H1 (cell line): ENCODE results near the gene MYO7B. TPM values are rescaled to one million over a fixed set of nuclear protein-coding genes. Genes with fewer than 3 reads are reported as not detected.

Experiments used
- CTCF ChIA-PET: fragments of 300-600 bp; sonication (Branson Sonifier 250); formaldehyde crosslinking; loops from one replicate; lab custom pipeline; 2021; ENCODE audit not compliant: partially characterized antibody; lab: Charles Lee
- POLR2A ChIA-PET: fragments of 300-600 bp; sonication (Branson Sonifier 250); formaldehyde crosslinking; loops from one replicate; lab custom pipeline; 2021; ENCODE audit warnings: inconsistent platforms; ENCODE audit not compliant: partially characterized antibody; lab: Charles Lee
- DNase-seq, 2 experiments: peaks; one replicate each; pipeline versions ENCODE4 v3.0.0 to v3.0.0-alpha.2; 2010 to 2022; ENCODE audit warnings: low spot score in 2 of 2, low read depth in 1 of 2, mixed read lengths in 1 of 2
- FAIRE-seq: peaks from 2 replicates; lab custom pipeline; 2011; peaks lifted over from hg19 to GRCh38; lab: Jason Lieb, UNC
- H2AFZ ChIP-seq: 2 replicates; pipeline ENCODE4 v1.8.1; 2012; ENCODE audit warnings: low read length, inconsistent platforms
- H2AK5ac ChIP-seq: 2 replicates; pipeline ENCODE4 v1.6.1; 2013; ENCODE audit warnings: low read depth, low read length
- H2BK120ac ChIP-seq: replicated peaks from 2 replicates; pipeline ENCODE3; 2013; ENCODE audit warnings: low read depth, low read length, inconsistent platforms
- H2BK12ac ChIP-seq: 2 replicates; pipeline ENCODE4 v1.6.1; 2013; ENCODE audit warnings: low read depth, low read length
- H2BK15ac ChIP-seq: 2 replicates; pipeline ENCODE4 v1.6.1; 2013; ENCODE audit warnings: low read length
- H2BK20ac ChIP-seq: 2 replicates; pipeline ENCODE4 v1.6.1; 2013; ENCODE audit warnings: low read length
- H2BK5ac ChIP-seq: 2 replicates; pipeline ENCODE4 v1.6.1; 2013; ENCODE audit warnings: low read depth, low read length
- H3K14ac ChIP-seq: 2 replicates; pipeline ENCODE4 v1.6.1; 2013; ENCODE audit warnings: inconsistent platforms; ENCODE audit not compliant: insufficient read length
- H3K18ac ChIP-seq: 2 replicates; pipeline ENCODE4 v1.6.1; 2013; ENCODE audit warnings: low read length; ENCODE audit errors: extremely low read depth
- H3K23ac ChIP-seq: 2 replicates; pipeline ENCODE4 v1.6.1; 2013; ENCODE audit warnings: inconsistent platforms; ENCODE audit not compliant: insufficient read length
- H3K23me2 ChIP-seq: 2 replicates; pipeline ENCODE4 v1.6.1; 2013; ENCODE audit warnings: low read depth, low read length
- H3K27ac ChIP-seq: 2 replicates; pipeline ENCODE4 v1.6.1; 2011; ENCODE audit warnings: low read depth, low read length, inconsistent platforms
- H3K27me3 ChIP-seq, 4 experiments: replicated peaks in 1 of 4; 1 replicate in 1 of 4; 2 replicates in 3 of 4; pipeline versions ENCODE4 v1.6.1 to v1.8.1; 2011 to 2013; ENCODE audit warnings: low read length in 3 of 4, mild to moderate bottlenecking in 3 of 4, inconsistent platforms in 2 of 4, mixed read lengths in 2 of 4, moderate library complexity in 1 of 4; ENCODE audit not compliant: control insufficient read depth in 3 of 4, insufficient read depth in 3 of 4; ENCODE audit errors: extremely low read depth in 1 of 4
- H3K36me3 ChIP-seq, 4 experiments: 2 replicates each; pipeline versions ENCODE4 v1.6.1 to v1.8.1; 2011 to 2013; ENCODE audit warnings: mild to moderate bottlenecking in 4 of 4, low read length in 3 of 4, moderate library complexity in 2 of 4, control low read depth in 1 of 4, inconsistent platforms in 1 of 4; ENCODE audit not compliant: insufficient read depth in 4 of 4, control insufficient read depth in 2 of 4
- H3K4ac ChIP-seq: replicated peaks from 2 replicates; pipeline ENCODE3; 2013; ENCODE audit warnings: low read length, low read depth, mixed read lengths, inconsistent platforms; ENCODE audit not compliant: insufficient read length
- H3K4me1 ChIP-seq, 4 experiments: replicated peaks in 1 of 4; 1 replicate in 1 of 4; 2 replicates in 3 of 4; pipeline versions ENCODE4 v1.6.1 to v1.8.1; 2011 to 2013; ENCODE audit warnings: low read length in 3 of 4, inconsistent platforms in 2 of 4, mixed read lengths in 1 of 4; ENCODE audit not compliant: insufficient read depth in 4 of 4, control insufficient read depth in 3 of 4
- H3K4me2 ChIP-seq, 2 experiments: 2 replicates each; pipeline versions ENCODE4 v1.6.1 to v1.8.1; 2011 to 2013; ENCODE audit warnings: low read depth in 2 of 2, low read length in 2 of 2, control low read depth in 1 of 2, inconsistent platforms in 1 of 2, mild to moderate bottlenecking in 1 of 2; ENCODE audit not compliant: insufficient read depth in 1 of 2
- H3K4me3 ChIP-seq, 4 experiments: fragments of 200-600, 300-600 bp in 1 of 4; sonication (generic), shearing (Covaris generic), sonication (Bioruptor Twin) in 1 of 4; 2 replicates each; pipeline versions ENCODE4 v1.5.1 to v1.8.1; 2011 to 2016; ENCODE audit warnings: low read length in 4 of 4, low read depth in 3 of 4, control low read depth in 2 of 4, inconsistent platforms in 2 of 4, mild to moderate bottlenecking in 2 of 4, mixed read lengths in 1 of 4, moderate library complexity in 1 of 4; ENCODE audit not compliant: insufficient read depth in 2 of 4; ENCODE audit errors: extremely low read depth in 1 of 4
- H3K56ac ChIP-seq: replicated peaks from 2 replicates; pipeline ENCODE3; 2013; ENCODE audit warnings: low read depth, mild to moderate bottlenecking, mixed read lengths, low read length, inconsistent platforms; ENCODE audit not compliant: insufficient read length
- H3K79me1 ChIP-seq: 2 replicates; pipeline ENCODE4 v1.6.1; 2013; ENCODE audit warnings: low read depth, low read length, control low read depth
- H3K79me2 ChIP-seq, 2 experiments: 2 replicates each; pipeline versions ENCODE4 v1.6.1 to v1.8.1; 2012 to 2013; ENCODE audit warnings: low read length in 2 of 2, mild to moderate bottlenecking in 2 of 2, inconsistent platforms in 1 of 2; ENCODE audit not compliant: insufficient read depth in 2 of 2, control insufficient read depth in 1 of 2
- H3K9ac ChIP-seq, 4 experiments: replicated peaks in 1 of 4; 1 replicate in 1 of 4; 2 replicates in 3 of 4; pipeline versions ENCODE4 v1.6.1 to v1.8.1; 2011 to 2013; ENCODE audit warnings: low read depth in 3 of 4, low read length in 3 of 4, control low read depth in 2 of 4, mild to moderate bottlenecking in 2 of 4, moderate library complexity in 2 of 4, inconsistent platforms in 1 of 4; ENCODE audit errors: extremely low read depth in 1 of 4
- H3K9me3 ChIP-seq, 2 experiments: 2 replicates each; pipeline versions ENCODE4 v1.6.1 to v1.8.1; 2012 to 2013; ENCODE audit warnings: mild to moderate bottlenecking in 2 of 2, moderate library complexity in 2 of 2, control low read depth in 1 of 2, inconsistent platforms in 1 of 2, low read depth in 1 of 2, low read length in 1 of 2, mixed read lengths in 1 of 2; ENCODE audit not compliant: insufficient read depth in 2 of 2
- H4K20me1 ChIP-seq, 2 experiments: replicated peaks in 1 of 2; 2 replicates each; pipeline versions ENCODE3 to v1.8.1; 2011 to 2013; ENCODE audit warnings: inconsistent platforms in 2 of 2, low read length in 2 of 2, mild to moderate bottlenecking in 1 of 2; ENCODE audit not compliant: insufficient read depth in 2 of 2, control insufficient read depth in 1 of 2
- H4K5ac ChIP-seq: 2 replicates; pipeline ENCODE4 v1.6.1; 2013; ENCODE audit warnings: low read length, low read depth, mixed read lengths, inconsistent platforms; ENCODE audit not compliant: insufficient read length
- H4K8ac ChIP-seq: 2 replicates; pipeline ENCODE4 v1.8.0; 2013; ENCODE audit warnings: mild to moderate bottlenecking, moderate library complexity, low read length, inconsistent platforms; ENCODE audit not compliant: insufficient read depth; ENCODE audit errors: extremely low read depth
- H4K91ac ChIP-seq: replicated peaks from 2 replicates; pipeline ENCODE3; 2013; ENCODE audit warnings: low read length, mixed read lengths, inconsistent platforms; ENCODE audit not compliant: insufficient read length
- CBX5 ChIP-seq: fragments of 300-800, 300-1000 bp; sonication (generic); IDR thresholded peaks from 2 replicates; pipeline ENCODE4 v1.7.1; 2016; ENCODE audit warnings: antibody characterized with exemption, low read length, low read depth
- CHD2 ChIP-seq: IDR thresholded peaks from 2 replicates; pipeline ENCODE4 v1.6.1; 2012; ENCODE audit warnings: low read length, improper control_type of control experiment
- HDAC6 ChIP-seq: IDR thresholded peaks from one replicate; pipeline ENCODE4 v1.7.1; 2012; ENCODE audit warnings: low read depth, mild to moderate bottlenecking, inconsistent platforms, low read length, moderate library complexity
- NANOG ChIP-seq: IDR thresholded peaks from 2 replicates; pipeline ENCODE4 v1.6.1; 2011; ENCODE audit warnings: low read length, low read depth, mild to moderate bottlenecking, inconsistent platforms; ENCODE audit not compliant: insufficient read depth, poor library complexity, severe bottlenecking
- POLR2AphosphoS5 ChIP-seq: IDR thresholded peaks from 2 replicates; pipeline ENCODE4 v1.6.1; 2011; ENCODE audit warnings: low read depth, low read length
- YY1 ChIP-seq: IDR thresholded peaks from 2 replicates; pipeline ENCODE4 v1.6.1; 2011; ENCODE audit warnings: low read depth, mild to moderate bottlenecking, low read length
- WGBS, 2 experiments: shearing (Covaris generic) in 1 of 2; methylation state at CpG; one replicate each; pipeline versions ENCODE4 v1.1.6 to v1.1.7; 2013 to 2015; ENCODE audit warnings: low lambda C conversion rate in 2 of 2, mixed read lengths in 2 of 2, inconsistent platforms in 1 of 2, low coverage in 1 of 2, missing lambda C conversion rate in 1 of 2; ENCODE audit not compliant: insufficient replicate concordance in 2 of 2, insufficient coverage in 1 of 2, insufficient read length in 1 of 2; ENCODE audit errors: extremely low coverage in 1 of 2, missing lambda C conversion rate in 1 of 2; 5-methylcytosine and 5-hydroxymethylcytosine counted together
- polyA plus RNA-seq, 7 experiments: library from polyadenylated mRNA; depleted of rRNA in 3 of 7; stranded (reverse) in 5 of 7; unstranded in 2 of 7; fragments of >200 nt in 5 of 7; fragments of 200-250 nt in 2 of 7; gene quantifications; 1 replicate in 5 of 7; 2 replicates in 1 of 7; 4 replicates in 1 of 7; pipeline versions ENCODE4 v1.2.1 to v1.2.3, GENCODE V29; 2011 to 2013; ENCODE audit warnings: missing spikeins in 2 of 7, mixed read lengths in 2 of 7
- total RNA-seq: library from RNA; stranded (reverse); fragmentation: NEBNext Ultra II Directional; extraction: Animal tissue kit (Norgen Biotek cat#: 25700); gene quantifications from 2 replicates; pipeline ENCODE4 v1.2.1, GENCODE V29; 2021

MYO7B gene
- total and polyA plus RNA-seq, 2 of the 8 experiments (the other 6 are each of a cell fraction or from before 2014, with no cell fraction given) = not detected

DNA sequence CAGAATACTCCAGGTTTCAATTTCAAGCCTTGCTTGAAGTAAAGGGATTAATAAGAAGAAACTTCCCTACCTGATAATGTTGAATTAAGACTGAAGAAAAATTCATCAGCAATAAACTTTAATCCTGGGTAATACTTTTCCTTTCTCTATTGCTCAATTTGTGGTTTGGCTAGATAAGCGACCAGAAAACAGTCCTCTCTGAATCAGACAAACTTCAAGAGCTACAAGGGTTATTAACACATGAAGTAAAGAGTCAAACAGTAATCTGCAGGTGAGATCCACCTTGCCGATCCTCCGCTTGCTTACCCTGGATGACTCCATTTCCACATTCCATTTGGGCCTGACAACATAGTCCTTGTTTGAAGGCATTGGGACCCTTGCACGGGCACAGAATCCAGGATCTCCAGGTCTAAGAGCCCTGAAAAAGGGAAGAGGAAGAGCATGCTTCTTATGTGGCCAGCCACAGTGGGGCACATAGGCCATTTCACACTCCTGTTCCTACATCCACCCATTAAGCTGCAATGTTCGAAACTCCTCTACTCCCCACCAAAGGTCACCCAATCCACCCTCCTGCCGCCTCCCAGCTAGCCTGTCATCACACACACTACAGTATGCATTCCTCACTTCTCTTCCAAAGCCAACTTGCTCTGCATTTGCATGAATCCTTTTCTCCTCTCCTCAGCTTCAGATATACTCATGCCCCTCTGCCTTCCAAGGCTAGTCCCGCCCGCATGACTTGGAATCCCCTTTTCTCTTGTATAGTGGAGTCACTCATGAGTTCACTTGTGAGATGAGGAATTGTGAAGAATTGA is 49.0 kb upstream of the MYO7B start:
- 96% methylated on average over 8 of the region's 8 CpGs; no CpG with 5 or more reads in 1 of the 2 experiments for WGBS, 2 experiments
- H2BK20ac ChIP-seq = no peak overlapping the region
- H4K20me1 ChIP-seq = peaks cover 0 to 3% of the 10 kb centered on the region in 2 experiments
- H3K79me2 ChIP-seq = no peaks in the 10 kb centered on the region
- CTCF ChIA-PET = no interaction called here
- H2AK5ac ChIP-seq = no peak overlapping the region
- H4K8ac ChIP-seq = no peak overlapping the region
- H4K91ac ChIP-seq = no peak overlapping the region
- no peak overlapping the region for H3K27ac ChIP-seq
- no peak overlapping the region for H3K14ac ChIP-seq
- H3K18ac ChIP-seq = no peak overlapping the region
- TF ChIP-seq NANOG (no peak), HDAC6 (no peak), POLR2AphosphoS5 (no peak), CHD2 (no peak), YY1 (no peak), CBX5 (no peak)
- H2AFZ ChIP-seq = no peak overlapping the region
- H2BK5ac ChIP-seq = no peak overlapping the region
- H4K5ac ChIP-seq = no peak overlapping the region
- peaks cover 0 to 1% (median under 1%) of the 10 kb centered on the region in 4 experiments; a peak in 1 of 7 replicates for H3K4me1 ChIP-seq
- H3K27me3 ChIP-seq = no peaks in the 10 kb centered on the region
- H3K23me2 ChIP-seq = no peaks in the 10 kb centered on the region
- H3K9me3 ChIP-seq = no peaks in the 10 kb centered on the region
- H3K36me3 ChIP-seq = peaks cover 18 to 89% (median 60%) of the 10 kb centered on the region in 4 experiments
- no peak overlapping the region for H2BK15ac ChIP-seq
- DNase-seq (no peak), FAIRE-seq (no peak)
- H3K4me2 ChIP-seq = no peak overlapping the region
- H3K4ac ChIP-seq = no peak overlapping the region
- no peaks in the 10 kb centered on the region for H3K79me1 ChIP-seq
- no peak overlapping the region for H2BK120ac ChIP-seq
- no peak overlapping the region for H2BK12ac ChIP-seq
- no peak overlapping the region for H3K23ac ChIP-seq
- POLR2A ChIA-PET = interaction anchor here (0.5 kb wide), 1 partner anchor 264 kb away, joined by 3 read pairs; no protein-coding TSS in a partner anchor
- H3K9ac ChIP-seq = no peak overlapping the region
- no peak overlapping the region for H3K56ac ChIP-seq
- H3K4me3 ChIP-seq = no peak overlapping the region
